ENCODE results near the gene TLX2. TPM values are rescaled to one million over a fixed set of nuclear protein-coding genes. Genes with fewer than 3 reads are reported as not detected.

TLX2 gene
- total and polyA plus RNA-seq, 2 of the 13 experiments (the other 11 are each of a cell fraction or from before 2014, with no cell fraction given), result 0.05 to 0.20 TPM

GRCh38 chr2:74525717-74526648, 11.7 kb downstream of the TLX2 start, which contains the start of gene DQX1 (continued):
- TF ChIP-seq ZNF329 (CRISPR knock-in tag; IDR thresholded peaks at IDR 0.05; ENCODE audit: low read depth), result no peak
- TF ChIP-seq ZNF350 (CRISPR knock-in tag; IDR thresholded peaks at IDR 0.05; ENCODE audit: borderline replicate concordance, low read depth), result 0 out of 2 replicates have a peak, but pooled peaks have one; percentile 46
- peak; percentile 45 for TF ChIP-seq ZNF687 (CRISPR knock-in tag; IDR thresholded peaks at IDR 0.05)
- peak; percentile 96 for TF ChIP-seq HNF4G (IDR thresholded peaks at IDR 0.05; ENCODE audit: borderline replicate concordance, low read depth, low read length)
- TF ChIP-seq HNF4G (CRISPR knock-in tag; IDR thresholded peaks at IDR 0.05; ENCODE audit: borderline replicate concordance, low read depth), result peak; percentile 80; the same call in 1 of the 2 replicates
- no peak for TF ChIP-seq THAP9 (CRISPR knock-in tag; IDR thresholded peaks at IDR 0.05; ENCODE audit: borderline replicate concordance)
- no peak for TF ChIP-seq ZNF780A (CRISPR knock-in tag; IDR thresholded peaks at IDR 0.05)
- no peak for TF ChIP-seq ATF3 (CRISPR knock-in tag; IDR thresholded peaks at IDR 0.05)
- no peak for TF ChIP-seq ZNF382 (CRISPR knock-in tag; IDR thresholded peaks at IDR 0.05; ENCODE audit: borderline replicate concordance)
- no peak for TF ChIP-seq ZNF572 (CRISPR knock-in tag; IDR thresholded peaks at IDR 0.05)
- TF ChIP-seq ZNF691 (CRISPR knock-in tag; IDR thresholded peaks at IDR 0.05; ENCODE audit: borderline replicate concordance, low read depth), result no peak
- peak; percentile 90 for TF ChIP-seq ELF4 (CRISPR knock-in tag; IDR thresholded peaks at IDR 0.05; ENCODE audit: borderline replicate concordance)
- peak; percentile 40 for TF ChIP-seq AGO2 (optimal IDR thresholded peaks at IDR 0.05; ENCODE audit: low read depth, low read length)
- no peak for TF ChIP-seq ZNF678 (CRISPR knock-in tag; IDR thresholded peaks at IDR 0.05)
- TF ChIP-seq RARA (CRISPR knock-in tag; IDR thresholded peaks at IDR 0.05), result peak; percentile 54

Data from HepG2 (cell line).